HG03066 (cell line): ENCODE results near the gene IER5.
A peak's percentile ranks its signal among the peaks of the same experiment; 100 is the strongest.
"Not testable (repeated sequence)": the region's sequence is repeated elsewhere in the genome, so short reads cannot be mapped to it uniquely, and the experiment has no call there.

Experiments used
- ATAC-seq: cut with Tn5 transposase; IDR thresholded peaks from one replicate; pipeline ENCODE4 v1.9.1; 2021; ENCODE audit warnings: low read depth; ENCODE audit not compliant: unreplicated experiment

The IER5 gene

GRCh38 chr1:181113059-181113641 lies 24.6 kb downstream of the IER5 start:
- ATAC-seq, result no peak

DNA sequence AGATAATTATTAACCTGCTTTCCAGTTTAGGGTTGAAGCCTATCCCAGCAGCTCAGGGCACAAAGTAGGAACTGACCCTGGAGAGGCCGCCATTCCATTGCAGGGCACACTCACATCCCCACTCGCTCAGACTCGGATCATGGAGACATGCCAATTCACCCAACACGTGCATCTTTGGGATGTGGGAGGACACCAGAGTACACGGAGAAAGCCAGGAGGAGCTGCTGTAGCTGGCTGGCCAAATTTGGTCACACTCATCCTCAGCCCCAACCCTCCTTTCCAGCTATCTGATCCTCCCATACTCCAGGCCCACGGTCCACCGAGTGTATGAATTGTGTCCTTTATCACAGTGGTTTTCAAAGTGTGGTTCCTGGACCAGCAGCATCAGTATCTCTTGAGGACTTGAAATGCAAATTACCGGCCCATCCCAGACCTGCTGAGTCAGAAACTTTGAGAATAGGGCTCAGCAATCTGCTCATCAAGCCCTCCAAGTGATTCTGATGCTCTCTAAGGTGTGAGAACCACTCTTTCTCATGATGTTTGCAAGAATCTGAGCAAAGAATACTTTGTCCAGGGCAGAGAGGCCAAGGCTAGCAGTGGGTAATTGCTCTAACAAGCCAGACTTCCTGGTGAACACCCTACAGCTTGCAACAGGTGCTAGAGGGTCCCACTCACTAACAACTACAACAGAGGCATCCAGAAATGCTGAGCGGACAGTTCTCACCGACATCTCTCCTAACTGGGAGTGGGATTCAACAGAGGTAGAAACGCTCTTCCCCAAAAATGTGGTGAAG lies 26.3 kb downstream of the IER5 start:
- no peak for ATAC-seq

DNA sequence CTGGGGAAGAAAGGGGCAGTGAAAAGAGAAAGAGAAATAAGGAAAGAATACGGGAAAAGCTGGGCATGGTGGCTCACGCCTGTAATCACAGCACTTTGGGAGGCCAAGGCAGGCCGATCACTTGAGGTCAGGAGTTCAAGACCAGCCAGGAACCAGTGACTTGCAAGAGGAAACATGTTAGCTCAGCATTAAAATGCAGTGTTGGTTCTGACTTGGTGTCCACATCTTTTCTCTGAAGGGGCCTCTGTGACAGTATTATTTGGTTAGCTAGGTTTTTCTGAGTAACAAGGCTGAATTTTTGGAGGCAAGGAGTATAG lies 26.8 kb downstream of the IER5 start:
- ATAC-seq, result no peak

DNA sequence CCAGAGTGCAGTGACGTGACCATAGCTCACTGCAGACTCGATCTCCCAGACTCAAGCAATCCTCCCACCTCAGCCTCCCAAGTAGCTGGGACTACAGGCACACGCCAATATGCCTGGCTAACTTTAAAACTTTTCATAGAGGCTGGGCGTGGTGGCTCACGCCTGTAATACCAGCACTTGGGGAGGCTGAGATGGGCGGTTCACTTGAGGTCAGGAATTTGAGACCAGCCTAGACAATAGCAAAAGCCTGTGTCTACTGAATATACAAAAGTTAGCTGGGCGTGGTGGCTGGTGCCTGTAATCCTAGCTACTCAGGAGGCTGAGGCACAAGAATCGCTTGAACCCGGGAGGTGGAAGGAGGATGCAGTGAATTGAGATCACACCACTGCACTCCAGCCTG lies 27.5 kb downstream of the IER5 start:
- not testable (repeated sequence) for ATAC-seq

- ATAC-seq, result no peak
Measured at GRCh38 chr1:181116819-181117390, 28.4 kb downstream of the IER5 start.

DNA sequence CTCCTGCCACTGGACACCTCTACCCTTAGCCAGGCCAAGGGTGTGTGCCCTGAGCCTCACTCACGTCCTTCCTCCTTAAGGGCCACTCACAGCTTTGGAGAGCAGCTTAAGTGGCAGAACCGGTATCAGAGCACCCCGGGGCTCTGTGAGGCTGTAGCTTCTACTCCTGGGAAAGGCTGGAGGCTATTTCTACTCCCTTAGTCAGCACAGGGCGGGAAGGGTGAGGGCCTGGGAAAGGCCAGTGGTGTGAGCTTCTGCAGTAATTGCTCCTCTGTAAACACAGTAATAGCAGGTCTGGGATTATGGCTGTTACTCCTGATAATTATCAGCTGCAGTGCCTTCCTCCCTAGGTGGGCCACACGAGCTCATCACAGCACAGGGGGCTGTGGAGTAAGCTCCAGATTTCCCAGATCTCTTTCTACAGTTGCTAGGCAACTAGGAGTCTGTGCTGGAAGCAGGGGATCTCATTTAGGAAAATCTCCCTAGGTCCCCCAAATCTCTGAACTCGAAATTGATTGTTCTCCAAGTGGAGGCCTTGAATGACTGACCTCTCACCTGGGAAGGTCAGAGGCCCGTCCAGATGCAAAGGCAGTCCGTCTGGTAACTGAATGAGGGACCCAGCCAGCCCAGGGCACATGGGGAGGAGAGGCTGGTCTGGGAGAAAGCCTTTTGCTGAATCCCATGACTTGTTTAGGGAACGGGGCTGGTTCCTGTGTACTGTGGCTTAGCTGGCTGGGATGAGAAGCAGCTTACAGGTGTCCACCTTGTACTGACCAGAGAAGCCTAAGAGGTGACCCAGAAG lies 29.3 kb downstream of the IER5 start:
- ATAC-seq, result no peak

GRCh38 chr1:181119093-181119989 lies 30.8 kb downstream of the IER5 start:
- no peak for ATAC-seq

DNA sequence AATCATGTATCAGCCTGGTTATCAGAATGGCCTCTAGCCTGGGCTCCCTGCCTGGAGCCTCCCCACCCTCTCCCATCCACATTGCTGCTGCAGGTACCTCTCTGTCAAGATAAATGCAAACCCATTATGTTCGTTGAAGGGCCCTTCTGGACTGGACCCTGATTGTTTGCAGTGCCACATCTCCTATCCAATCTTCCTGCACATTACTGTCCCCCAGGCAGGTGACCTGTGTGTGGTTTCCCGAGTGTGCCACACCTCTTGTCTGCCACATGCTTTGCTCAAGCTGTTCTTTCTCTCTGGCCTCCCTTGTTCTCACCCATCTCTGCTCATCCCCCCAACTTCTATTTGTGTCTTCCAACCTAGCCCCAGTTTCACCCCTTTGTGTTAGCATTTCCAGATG lies 32.4 kb downstream of the IER5 start:
- ATAC-seq, result no peak

DNA sequence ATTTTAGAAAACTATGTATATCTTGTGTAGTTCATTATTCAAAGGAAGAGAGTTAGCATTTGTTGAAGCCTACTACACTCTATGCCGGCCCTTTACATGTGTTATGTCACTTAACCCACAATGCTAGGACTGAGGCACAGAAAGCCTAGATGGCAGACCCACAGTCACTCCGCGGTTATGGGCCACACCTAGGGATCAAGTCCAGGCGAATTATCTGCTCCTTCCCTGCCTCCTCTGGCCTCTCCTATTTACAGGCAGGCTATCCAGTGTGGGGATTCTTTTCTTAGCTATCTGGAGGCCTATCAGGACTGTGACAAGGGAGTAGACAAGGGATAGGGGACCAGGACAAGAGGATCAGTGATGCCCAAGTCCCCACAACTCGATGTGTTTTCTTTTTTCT lies 33.0 kb downstream of the IER5 start:
- ATAC-seq, result no peak

DNA sequence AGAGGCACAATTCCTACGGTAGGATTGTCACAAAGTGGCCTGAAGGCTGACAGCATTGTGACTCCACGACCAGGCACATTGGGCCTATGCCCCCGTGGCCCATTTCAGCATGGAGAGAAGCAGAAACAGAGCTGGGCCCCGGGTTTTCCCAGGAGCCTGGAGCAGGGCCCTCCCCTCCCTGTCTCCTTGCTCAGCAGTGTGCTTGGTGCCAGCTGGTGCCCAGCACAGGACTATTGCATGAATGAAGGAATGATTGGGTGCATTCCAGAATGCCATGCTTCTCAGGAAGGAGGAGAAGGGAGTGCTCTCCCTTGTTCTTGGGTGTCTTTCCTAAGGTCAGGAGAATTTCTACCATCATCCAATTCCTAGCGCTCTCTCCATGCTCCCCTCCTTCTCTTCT lies 33.7 kb downstream of the IER5 start:
- ATAC-seq, result no peak

- no peak for ATAC-seq
Measured at GRCh38 chr1:181123173-181123572, 34.7 kb downstream of the IER5 start.

DNA sequence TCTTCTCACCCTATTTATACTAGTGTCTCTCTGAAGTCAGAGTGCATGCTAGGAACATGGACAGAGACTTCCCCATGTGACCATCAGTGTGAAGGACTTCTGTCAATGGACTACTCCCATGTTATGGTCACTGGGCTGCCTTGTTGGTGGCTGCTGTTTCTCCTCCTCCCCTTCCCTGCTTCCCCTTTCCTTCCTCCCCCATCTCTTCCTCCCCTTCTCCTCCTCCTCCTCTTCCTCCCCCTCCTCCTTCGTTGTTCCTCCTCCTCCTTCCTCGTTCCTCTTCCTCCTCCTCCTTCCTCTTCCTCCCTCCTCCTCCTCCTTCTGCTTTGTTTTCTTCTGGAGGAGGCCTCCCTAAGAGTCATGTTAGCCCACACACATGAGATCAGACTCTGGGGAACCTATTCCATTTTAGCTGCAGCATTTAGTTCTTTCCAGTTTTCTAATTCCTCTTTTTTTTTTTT lies 35.8 kb downstream of the IER5 start:
- ATAC-seq, result no peak

GRCh38 chr1:181126289-181126688 lies 37.8 kb downstream of the IER5 start:
- ATAC-seq, result no peak

- ATAC-seq, result no peak
Measured at GRCh38 chr1:181126871-181127587, 38.5 kb downstream of the IER5 start.

- no peak for ATAC-seq
Measured at GRCh38 chr1:181127898-181128453, 39.5 kb downstream of the IER5 start.

DNA sequence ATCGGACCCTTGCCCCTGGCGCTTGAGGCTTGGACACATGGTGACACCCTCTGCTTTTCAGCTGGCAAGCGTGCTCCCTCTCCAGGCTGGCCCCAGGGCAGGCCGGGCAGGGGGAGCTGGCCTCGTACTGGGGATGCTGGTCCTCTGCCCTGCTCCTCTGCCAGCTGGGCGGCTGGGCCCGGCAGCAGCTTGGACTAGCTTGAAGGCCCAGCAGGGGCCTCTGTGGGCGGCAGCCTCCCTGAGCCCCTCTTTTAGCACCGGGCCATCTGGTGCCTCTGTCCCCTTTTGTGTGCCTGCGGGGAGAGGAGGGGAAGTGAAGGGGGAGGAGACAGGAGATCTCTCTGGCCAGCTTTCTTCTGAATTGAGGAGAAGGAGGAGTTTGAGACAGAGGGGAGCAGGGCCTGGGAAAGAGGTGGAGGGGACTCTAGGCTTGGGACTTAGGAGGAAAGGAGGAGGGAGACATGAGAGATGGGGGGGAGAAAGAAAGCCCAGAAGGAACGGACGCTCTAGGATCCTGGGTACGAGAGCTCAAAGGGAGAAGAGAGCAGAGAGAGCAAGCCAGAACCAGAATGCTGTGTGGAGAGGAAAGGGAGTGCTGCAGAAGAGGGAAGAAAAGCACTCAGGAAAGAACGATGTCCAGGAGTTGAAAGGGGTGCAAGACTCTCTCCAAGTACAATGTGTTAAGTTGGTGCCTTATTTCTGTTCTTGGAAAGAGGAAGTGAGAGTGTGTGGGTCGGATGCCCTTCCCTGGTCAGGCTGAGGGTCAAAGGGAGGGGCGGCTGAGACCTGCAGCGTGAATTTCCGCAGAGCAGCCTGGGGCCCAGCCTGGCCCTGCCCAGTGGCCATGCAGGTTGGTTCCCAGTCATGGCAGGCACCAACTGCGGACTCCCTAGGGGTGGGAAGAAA lies 40.3 kb downstream of the IER5 start:
- peak; percentile 47 for ATAC-seq

GRCh38 chr1:181129771-181130606 lies 41.5 kb downstream of the IER5 start:
- ATAC-seq, result no peak
